Keratinocyte (primary cell): ENCODE data around the gene ROR1.

ENCODE experiments used
- EZH2 ChIP-seq: IDR thresholded peaks from one replicate; pipeline ENCODE4 v1.6.1; 2012; ENCODE audit warnings: inconsistent platforms, mild to moderate bottlenecking, low read length, moderate library complexity
- TF ChIP-seq, protein P1 (sequence below), 3 experiments: IDR thresholded peaks in 1 of 3; conservative IDR thresholded peaks in 1 of 3; optimal IDR thresholded peaks in 1 of 3; 2 replicates in 2 of 3; 3 replicates in 1 of 3; pipeline versions ENCODE3 to v1.5.1; 2011; ENCODE audit warnings: low read length in 3 of 3, mild to moderate bottlenecking in 3 of 3, moderate library complexity in 2 of 3, control low read depth in 1 of 3, inconsistent platforms in 1 of 3; ENCODE audit not compliant: insufficient read depth in 2 of 3; ENCODE audit errors: extremely low read depth in 1 of 3

DNA sequence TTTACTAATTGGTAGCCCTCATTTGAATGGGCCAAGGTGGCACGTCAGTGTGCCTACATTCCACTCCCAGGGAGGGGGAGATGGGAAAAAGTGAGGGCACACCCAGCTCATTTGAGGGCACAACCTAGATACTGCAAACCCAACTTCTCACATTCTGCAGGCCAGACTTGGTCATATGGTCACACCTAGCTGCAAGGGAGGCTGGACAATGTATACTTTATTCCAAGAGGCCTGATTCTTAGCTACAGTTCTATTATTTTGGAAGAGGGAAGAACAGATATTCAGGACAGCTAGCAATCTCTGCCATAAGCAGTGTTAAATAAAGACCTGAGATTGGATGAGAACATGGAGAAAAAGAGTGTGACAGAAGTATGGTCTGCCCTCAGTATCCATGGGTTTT lies 180.4 kb downstream of the ROR1 start:
- no peak for TF ChIP-seq EZH2
- TF ChIP-seq, protein P1, sequence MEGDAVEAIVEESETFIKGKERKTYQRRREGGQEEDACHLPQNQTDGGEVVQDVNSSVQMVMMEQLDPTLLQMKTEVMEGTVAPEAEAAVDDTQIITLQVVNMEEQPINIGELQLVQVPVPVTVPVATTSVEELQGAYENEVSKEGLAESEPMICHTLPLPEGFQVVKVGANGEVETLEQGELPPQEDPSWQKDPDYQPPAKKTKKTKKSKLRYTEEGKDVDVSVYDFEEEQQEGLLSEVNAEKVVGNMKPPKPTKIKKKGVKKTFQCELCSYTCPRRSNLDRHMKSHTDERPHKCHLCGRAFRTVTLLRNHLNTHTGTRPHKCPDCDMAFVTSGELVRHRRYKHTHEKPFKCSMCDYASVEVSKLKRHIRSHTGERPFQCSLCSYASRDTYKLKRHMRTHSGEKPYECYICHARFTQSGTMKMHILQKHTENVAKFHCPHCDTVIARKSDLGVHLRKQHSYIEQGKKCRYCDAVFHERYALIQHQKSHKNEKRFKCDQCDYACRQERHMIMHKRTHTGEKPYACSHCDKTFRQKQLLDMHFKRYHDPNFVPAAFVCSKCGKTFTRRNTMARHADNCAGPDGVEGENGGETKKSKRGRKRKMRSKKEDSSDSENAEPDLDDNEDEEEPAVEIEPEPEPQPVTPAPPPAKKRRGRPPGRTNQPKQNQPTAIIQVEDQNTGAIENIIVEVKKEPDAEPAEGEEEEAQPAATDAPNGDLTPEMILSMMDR (optimal IDR thresholded peaks at IDR 0.05 in 1 of 3, IDR thresholded peaks at IDR 0.05 in 1 of 3, conservative IDR thresholded peaks at IDR 0.05 in 1 of 3; ENCODE audit: extremely low read depth in 1 of 3, insufficient read depth in 2 of 3, low read length in 3 of 3) = no peak
